Mucosa of gallbladder (tissue), 1 donor: ENCODE measurements around the gene MGLL. TPM values are rescaled to one million over a fixed set of nuclear protein-coding genes. Genes with fewer than 3 reads are reported as not detected.

Experiments
- DNase-seq: peaks from one replicate; pipeline ENCODE4 v3.0.0-alpha.2; 2020; ENCODE audit warnings: low spot score
- total RNA-seq: library from RNA; stranded (reverse); gene quantifications from one replicate; pipeline ENCODE4 v1.2.1, GENCODE V29; 2021
- donor health status: DM: no; HTN: no; CAD: no.

The MGLL gene
- total RNA-seq, 1 donor from 2014 or later: 193 TPM

DNA sequence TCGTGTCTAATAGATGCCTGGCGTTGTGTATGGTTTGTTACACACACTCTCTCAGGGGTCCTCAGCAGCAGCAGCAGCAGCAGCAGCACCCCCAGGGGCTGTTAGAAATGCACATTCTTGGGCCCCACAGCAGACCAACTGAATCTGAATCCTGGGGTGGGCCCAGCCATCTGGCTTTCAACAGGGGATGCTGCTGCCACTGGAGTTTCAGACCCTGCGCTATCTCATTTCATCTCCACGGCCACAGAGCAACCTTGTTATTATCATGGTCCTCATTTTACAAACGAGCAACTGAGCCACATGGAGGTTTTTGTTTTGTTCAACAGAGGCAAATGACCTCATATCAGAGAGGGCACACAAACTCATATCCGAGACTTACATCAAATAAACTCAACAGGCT is 47.7 kb downstream of the MGLL start:
- no peak for DNase-seq

DNA sequence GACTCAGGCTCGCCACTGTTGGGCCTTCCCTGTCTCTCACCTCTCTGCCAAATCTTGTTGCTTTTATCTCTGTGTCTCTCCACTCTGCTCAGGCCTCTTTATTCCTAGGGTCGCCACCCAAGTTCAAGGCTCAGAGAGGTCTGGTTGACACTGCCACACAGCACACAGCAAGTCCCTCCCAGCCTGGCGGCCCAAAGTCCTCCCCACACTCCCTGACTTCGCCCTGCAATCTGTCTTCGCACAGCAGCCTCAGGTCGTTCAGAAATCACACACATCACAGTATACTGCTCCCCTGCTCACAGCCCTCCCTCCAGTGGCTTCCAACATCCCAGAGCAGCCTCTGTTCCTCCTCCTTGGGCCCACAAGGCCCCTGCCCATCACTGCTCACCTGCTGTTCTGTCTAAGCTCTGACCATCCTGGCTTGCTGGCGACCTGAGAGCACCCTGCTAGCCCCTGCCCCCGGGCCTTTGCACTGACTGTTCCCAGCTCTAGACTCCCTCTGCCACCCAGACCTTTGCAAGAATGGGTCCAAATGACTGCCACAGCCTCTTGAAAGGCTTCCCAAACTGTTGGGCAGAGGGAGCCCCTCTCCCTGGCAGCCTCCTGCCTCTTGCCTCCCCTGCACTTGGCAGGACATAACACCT is 48.4 kb downstream of the MGLL start:
- no peak for DNase-seq

DNA sequence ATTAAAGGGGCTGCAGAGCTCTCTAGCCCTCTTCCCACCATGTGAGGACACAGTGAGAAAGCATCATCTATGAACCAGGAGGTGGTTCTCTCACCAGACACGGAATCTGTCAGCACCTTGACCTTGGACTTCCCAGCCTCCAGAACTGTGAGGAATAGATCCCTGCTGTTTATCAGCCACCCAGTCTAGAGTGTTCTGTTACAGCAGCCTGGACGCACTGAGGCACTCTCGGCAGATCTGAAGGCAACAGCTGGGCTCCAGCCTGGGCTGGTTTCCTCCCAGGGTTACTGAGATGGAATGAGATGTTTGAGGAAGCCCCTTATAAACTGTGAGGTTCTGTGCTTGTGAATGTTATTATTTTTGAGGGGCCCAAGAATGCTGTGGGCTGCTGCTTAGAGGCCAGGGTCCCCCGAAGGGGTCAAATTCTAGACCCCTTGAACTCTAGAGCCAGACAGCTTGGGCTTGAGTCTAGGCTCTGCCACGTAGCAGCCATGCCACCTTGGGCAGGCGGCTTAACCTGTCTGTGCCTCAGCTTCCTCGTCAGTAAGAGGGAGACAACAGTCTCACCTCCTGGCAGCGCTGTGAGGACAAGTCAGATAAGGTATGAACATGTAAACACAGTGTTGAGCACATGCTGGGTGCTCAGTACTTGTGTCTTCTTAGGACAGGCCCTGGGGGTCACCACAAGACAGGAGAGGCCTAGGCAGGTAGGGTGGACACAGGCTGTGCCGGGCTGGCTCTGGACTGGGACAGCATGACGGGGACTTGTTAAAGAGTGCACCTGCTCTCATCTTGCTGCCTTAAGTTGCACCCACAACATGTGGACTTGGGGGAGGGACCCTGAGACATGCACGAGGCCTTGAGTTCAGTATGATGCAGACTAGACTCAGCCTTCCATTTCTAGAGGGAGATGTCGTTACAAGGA is 49.2 kb downstream of the MGLL start:
- no peak for DNase-seq

DNA sequence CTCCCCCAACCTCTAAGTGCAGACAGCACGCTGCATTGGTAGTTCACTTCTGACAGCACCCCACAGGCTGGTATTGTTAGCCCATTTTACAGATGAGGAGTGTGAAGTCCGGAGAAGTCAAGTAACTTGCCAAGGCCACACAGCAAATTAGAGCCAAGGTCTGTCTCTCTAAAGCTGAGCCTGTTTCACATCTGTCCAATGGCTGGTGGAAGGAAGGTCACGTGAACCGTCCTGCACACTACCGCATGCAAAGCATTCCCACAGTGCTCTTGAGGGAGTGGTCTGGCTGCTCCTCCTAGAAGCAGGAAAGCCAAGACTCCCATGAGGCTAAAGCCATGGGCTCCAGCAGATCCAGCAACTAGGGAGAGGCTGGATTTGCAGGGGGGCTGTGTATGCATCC is 50.0 kb downstream of the MGLL start:
- no peak for DNase-seq

DNA sequence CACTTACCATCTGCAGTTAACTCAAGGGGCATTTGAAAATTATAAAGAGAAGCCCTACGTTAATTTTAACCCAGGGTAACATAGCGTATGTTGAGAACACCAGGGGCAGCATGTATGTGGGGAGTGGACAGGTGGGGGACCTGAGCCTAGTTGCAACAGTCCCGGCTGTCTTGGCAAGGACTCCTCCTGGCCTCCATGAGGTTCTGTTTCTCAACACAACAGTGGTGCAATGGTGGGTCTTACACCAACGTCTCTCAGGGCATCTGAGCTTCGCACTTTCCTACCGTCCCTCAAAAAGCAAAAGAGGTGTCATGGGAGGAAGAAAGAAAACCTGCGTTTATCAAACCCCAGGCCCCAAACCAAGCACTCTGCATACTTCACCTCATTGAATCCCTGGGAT is 50.6 kb downstream of the MGLL start:
- no peak for DNase-seq

DNA sequence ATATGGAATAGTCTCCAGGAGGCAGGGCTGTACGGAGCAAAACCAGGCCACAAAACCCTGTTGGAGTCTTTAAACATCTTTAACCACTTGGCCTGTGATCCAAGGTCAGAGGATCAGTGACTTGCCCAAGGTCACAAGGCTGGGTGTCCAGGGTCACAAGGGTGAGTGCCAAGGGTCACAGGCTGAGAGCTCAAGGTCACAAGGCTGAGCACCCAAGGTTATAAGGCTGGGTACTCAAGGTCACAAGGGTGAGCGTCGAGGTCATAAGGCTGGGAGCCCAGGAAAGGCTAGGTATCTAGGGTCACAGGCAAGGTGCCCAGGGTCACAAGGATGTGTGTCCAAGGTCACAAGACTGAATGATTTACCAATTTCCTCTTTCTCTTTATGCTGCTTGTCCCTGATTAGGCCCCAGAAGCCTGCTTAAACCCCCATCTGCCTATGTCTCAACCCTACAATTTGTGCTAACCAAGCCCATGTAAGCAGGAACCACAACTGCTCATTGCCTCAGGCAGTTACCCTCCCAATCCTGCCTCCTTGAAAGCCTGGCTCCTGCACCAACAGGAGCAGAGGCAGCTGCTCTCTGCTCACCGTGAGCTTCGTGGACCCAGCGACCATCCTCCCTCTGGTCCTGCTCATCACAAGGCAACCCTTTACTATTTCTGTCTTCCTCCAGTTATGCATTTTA is 51.5 kb downstream of the MGLL start:
- no peak for DNase-seq

DNA sequence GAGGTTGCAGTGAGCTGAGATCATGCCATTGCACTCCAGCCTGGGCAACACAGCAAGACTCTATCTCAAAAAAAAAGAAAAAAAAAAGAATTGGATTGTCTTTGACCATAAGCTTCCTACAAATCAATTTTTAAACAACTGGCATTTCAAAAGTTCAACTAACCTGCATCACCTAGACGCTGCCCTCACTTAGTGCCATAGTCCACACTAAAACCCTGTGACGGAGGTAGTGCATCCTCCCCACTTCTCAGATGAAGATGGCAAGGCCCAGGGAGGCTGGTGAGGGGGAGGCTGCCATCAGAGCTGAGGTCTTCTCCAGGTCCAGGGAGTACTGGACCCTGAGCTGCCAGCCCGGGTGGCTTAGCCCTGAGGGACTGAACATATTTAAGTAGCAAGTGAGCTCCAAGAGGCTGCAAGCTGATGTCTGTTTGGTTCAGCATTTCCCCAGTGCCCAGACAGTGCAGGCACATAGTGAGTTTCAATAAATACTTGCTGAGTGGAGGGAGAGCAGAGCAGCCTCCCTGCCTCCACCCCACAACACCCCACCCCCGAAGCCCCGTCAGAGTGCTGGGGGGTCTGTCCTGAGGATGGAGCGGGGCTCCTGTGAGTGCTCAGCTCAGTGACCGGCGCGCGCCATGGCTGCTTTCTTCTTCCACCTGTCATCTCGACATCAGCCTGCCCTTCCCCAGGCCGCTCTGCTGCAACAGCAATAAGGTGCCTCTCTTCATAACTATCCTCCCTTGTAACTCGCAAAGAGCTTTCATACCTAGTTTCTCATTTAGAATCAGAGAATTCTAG is 52.8 kb downstream of the MGLL start:
- DNase-seq: no peak

DNA sequence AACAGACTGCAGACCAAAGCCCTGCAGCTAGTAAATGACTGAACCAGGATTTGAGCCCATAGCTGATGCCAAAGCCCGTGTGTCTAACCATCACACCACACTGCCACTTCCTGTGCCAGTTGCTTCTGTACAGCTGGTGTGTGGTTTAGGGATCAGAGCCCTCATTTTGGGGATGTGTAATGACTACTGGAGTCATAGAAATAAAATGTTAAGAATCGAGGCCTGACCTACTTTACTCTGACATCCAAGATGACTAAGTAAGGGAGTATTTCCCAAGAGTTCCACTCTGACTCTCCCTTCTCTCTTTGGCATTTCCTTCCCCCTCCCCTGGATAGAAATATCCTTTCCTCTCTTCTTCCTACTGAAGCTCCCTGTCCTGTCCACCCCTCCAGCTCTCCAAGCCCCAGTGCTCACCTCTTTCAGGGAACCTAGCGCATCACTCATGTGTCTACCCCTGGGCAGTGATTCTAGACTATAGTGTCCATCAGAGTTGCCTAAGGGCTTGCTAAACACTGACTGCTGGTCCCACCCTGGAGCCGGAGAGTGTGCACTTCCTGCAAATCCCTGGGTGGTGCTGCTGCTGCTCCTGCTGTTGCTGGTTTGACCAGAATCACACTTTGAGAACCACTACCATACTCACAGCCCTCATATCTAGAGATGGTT is 53.8 kb downstream of the MGLL start:
- DNase-seq: no peak

DNA sequence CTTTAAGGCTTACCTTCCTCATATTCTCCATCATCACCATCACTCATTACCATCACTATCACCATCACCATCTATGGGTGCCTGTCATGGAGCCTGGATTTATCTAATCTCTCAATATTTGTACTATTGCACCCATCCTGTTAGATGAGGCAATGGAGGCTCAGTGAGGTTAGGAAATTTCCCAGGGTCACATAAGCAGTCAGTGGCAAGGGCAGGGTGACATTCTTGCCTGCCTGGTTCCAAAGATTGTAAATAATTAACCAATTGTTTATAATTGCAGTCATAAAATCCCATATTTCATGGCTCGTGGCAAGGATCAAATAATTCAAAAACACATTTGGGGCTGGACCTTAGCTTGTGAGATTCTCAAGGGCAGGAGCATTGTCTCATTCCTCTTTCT is 55.2 kb downstream of the MGLL start:
- no peak for DNase-seq

DNA sequence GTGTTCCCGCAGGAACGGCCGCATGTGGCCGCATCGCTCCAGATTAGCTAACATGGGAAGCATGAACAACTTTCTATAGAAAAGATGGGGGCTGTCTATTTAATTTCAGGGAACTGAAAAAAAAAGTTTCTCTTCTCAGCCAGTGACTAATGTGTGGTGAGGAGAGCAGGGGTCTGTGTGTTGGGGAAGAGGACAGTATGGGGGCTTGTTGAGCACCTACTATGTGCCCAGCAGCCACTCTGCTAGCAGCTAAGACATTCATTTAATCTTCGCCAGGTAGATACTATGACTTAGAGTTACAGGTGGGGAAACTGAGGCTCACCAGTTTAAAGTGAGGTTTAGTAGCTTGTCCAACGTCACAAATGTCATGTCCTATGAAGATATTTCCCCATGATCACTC is 56.6 kb downstream of the MGLL start:
- no peak for DNase-seq

DNA sequence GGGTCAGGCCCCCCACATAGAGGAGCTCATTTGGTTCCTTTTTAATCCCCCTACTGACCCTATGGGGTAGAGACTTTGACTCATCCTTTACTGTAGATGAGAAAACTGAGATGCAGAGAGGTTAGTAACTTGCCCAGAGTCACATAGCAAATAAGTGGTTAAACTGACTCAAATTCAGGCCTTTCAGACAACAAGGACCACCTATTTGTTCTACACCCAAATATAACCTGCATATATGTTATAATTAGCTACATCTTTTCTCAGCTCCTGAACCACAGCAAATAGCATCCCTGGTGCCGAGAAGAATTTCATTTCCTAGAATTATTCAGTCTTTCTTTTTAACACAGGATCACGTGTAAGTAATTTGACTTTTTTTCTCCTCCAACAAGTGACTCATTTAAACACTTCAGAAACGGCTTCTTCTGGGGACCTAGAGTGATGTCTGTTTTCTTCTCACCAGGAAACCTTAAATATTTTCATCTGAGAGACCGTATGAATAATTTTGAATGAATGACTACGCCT is 57.4 kb downstream of the MGLL start:
- DNase-seq: no peak

DNA sequence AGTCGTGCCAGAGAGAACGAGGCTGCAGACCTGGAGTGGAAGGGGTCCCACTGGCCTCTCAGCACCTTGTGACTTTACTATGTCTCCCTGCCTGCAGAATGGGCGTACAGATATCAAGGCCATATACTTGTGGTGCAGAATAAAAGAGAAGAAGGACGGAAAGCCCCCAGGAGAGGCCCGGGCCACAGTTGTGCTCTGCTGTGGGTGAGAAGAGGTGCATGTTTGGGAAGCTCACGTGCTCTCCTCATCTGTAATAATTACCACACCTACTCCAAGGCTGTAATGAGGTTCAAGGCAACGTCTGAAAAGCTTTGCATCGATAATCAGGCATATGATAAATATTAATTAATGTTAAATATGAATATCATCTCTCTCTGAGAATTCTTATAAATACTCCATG is 58.0 kb downstream of the MGLL start:
- no peak for DNase-seq

DNA sequence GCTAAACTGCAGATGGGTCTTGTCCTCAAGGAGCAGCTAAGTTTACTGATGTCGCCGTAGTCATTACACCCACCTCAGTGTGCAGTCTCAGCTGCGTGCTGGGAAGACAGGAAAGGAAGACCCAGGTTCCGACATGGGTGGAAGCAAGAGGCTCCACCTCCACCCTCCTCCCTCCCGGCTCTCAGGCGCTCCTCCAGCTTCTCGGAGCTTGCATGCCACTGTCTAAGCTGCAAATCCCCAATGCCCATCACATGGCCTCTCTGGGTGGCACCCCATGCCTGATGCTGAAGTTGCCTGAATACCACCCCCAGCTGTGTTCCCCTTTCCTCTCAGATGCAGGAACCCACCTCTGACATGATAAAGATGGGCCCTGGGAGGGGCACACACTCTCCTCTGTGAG is 58.5 kb downstream of the MGLL start:
- DNase-seq: no peak

DNA sequence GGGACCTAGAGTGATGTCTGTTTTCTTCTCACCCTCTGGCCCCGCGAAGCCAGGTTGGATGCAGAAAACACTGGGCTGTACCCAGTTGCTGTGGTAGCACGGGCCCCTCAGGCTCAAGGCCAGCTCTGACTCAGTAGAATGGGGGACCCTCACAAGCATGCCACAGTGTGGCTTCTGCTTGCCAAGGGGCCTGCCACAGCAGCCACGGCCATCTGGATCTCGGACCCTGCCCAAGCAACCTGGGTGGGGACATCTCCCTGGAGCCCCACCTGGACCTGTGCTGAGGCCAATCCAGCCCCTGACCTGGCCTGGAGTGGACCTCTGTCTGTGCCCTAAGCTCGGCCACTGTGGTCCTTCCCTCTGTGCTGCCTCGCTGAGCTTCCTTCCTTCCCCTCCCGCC is 59.0 kb downstream of the MGLL start:
- no peak for DNase-seq

DNA sequence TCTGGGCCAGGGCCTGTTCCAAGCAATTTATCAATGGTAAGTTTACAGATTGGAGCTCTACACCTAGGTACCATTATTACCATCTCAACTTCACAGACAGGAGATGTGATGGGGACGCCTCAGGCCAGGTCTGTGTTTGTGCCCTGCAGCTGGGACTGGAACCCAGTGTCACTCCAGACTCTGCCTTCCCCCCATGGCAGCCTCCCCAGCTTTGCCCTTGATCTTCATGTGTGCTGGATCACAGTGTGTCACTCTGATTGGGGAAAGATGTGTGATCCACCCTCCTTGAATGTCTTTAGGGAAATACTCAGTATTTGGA is 59.6 kb downstream of the MGLL start:
- DNase-seq: no peak

DNA sequence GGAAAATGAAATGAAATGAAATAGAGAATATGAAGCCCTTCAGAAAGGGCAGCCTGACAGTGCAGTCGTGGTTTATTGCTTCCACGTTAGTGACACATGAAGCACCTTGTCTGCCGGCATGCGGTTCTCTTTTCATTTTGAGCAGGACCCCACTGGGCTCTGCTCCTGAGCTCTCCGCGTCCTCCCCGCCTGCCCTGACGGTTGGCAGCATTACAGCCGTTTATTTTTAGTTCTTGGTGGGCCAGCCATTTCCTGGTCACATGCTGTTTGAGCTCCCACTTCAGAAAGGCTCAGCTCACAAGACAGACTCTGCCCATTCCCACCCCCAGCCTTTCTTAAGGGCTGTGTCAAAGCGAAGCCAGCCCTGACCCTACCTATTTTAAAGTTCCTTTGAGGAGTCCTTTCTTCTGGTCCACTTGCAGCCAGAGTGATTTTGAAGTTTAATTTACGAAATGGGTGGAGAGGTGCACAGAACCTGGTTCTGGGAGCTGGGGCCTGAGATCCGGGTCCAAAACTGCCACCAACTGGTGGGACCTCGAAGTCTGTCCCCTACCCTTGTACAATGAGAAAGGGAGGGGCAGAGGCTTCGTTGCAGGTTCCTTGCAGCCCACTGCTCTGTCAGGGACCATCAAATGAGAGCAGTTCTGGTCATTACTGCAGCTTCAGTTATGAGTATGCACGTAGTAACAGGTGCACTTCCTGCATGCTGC is 60.1 kb downstream of the MGLL start:
- DNase-seq: no peak

DNA sequence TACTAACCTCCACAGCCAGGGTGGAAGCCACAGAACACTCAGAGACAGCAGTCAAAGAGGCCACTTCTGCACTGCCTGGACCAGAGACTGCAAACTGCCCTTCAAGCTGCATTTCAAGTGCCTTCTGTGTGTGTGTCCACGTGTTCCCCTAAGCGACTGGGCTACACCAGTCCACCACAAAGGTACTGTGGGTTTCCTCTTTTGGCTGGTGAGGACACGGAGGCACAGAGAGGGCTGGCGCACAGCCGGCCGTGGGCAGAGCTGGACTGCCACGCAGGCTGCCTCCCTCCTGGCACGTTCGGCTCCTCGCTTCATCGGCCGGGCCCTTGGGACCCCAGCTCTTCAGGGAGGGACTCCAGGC is 60.9 kb downstream of the MGLL start:
- no peak for DNase-seq

DNA sequence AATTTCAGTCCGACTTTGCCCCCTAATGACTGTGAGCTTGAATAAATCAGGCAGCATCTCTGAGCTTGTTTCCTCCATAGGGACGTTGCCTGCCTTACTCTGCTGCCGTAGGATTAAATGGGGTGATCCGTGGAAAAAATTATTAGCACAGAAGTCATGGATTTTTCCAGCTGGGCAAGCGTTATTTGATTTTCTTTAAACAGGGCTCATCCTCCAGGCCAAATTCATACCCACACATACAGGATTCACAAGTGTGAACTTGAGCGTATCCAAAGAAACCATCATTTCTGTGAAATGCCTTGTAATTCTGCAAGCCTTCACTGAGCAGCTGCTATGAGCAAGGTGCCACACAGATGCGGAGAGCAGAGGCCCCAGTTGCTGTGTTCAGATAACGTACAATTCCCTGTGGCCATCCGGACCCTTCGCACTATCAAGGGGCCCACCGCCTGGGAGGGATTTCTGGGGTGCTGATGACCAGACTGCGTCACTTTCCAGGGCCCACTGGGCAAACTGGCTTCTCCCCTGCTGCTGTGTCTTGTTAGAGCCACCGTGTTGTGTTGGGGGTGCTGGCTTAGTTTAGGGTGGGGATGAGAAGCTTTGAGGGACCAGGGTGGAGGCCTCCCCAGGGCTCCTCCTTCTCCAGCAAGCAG is 61.4 kb downstream of the MGLL start:
- DNase-seq: no peak

DNA sequence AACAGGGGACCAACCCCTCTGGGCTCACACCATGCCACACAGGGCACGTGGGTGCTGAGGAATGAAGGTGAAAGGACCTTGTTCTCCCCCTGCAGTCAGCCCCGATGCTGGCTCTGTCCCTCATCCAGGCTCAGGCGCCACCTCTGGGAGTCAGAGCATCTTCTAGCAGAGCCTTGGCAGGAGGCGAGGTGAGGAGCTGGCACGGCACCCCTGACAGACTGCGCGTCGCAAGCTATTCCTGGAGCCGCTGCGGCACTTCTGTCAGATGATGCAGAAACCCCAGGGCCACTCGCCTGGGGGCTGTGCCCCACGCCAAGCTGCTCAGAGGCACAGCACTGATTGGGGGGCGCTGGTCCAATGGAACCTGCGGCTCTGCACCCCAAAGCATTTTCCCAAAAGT is 62.0 kb downstream of the MGLL start:
- DNase-seq: no peak

DNA sequence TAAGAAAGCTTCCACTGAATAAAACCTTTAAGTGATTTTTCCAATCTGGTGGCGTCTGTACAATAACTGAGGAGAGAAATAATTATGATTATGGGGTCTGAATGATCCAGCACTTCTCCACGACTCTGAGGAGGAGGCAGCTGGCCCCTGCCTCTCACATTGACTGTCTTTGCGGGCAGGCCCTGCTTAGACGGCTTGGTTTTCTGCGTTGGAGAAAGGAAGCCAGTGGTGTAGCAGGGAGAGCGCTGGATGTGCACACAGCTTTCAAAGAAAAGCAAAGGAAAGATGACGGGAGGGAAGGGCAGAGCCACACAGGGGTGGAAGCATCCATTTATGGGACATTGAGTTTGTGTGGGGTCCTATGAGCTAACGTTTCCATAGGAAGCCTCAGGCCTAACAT is 62.5 kb downstream of the MGLL start:
- DNase-seq: no peak
